ENCODE results near the gene CGB1.

Gene CGB1

DNA sequence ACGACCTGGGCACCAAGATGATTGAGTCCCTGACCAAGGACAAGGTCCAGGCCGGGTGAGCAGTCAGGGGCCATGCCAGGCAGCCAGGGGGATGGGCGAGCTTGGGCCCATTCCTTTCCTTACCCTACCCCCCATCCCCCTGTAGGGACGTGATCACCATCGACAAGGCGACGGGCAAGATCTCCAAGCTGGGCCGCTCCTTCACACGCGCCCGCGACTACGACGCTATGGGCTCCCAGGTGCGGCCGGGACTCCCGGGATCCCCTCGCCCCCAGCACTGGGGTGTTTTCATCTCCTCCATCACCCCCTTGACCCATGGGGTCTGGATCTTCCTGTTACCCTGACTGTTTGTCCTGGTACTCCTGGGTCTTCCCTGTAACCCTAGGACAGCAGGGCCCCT is 26.9 kb downstream of the CGB1 start:
- TF ChIP-seq, protein P1, sequence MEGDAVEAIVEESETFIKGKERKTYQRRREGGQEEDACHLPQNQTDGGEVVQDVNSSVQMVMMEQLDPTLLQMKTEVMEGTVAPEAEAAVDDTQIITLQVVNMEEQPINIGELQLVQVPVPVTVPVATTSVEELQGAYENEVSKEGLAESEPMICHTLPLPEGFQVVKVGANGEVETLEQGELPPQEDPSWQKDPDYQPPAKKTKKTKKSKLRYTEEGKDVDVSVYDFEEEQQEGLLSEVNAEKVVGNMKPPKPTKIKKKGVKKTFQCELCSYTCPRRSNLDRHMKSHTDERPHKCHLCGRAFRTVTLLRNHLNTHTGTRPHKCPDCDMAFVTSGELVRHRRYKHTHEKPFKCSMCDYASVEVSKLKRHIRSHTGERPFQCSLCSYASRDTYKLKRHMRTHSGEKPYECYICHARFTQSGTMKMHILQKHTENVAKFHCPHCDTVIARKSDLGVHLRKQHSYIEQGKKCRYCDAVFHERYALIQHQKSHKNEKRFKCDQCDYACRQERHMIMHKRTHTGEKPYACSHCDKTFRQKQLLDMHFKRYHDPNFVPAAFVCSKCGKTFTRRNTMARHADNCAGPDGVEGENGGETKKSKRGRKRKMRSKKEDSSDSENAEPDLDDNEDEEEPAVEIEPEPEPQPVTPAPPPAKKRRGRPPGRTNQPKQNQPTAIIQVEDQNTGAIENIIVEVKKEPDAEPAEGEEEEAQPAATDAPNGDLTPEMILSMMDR (IDR thresholded peaks at IDR 0.05; ENCODE audit: extremely low read depth, insufficient read depth, missing control alignments) = no peak

DNA sequence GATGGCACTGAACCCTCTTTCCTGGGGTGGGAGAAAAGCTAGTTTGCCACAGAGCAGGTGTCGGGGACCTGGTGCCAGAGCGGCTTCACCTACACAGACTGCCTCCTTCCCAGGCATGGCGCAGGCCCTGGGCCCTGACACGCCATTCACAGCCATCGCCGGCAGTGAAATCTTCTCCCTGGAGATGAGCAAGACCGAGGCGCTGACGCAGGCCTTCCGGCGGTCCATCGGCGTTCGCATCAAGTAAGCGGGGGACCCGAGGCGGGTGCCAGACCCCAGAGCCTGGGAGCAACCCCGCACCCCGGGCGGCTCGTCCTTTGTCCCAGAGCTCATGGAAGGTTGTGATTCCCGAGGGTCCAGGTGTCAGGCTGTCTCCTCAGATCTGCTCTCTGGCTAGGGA is 29.8 kb downstream of the CGB1 start:
- in situ Hi-C loops (cut with MboI; ENCODE audit: low pct_unique_long_range_greater_than_20kb, low sequenced_read_pairs, unreplicated experiment) = no loop called here
- no peak for DNase-seq (ENCODE audit: low spot score)
- TF ChIP-seq, protein P1 (IDR thresholded peaks at IDR 0.05; ENCODE audit: extremely low read depth, insufficient read depth, missing control alignments) = no peak

More for the DNA sequence above, 26.9 kb downstream of the CGB1 start:
- no peak for DNase-seq (ENCODE audit: low spot score)
- in situ Hi-C loops (cut with MboI; ENCODE audit: low pct_unique_long_range_greater_than_20kb, low sequenced_read_pairs, unreplicated experiment) = no loop called here

GRCh38 chr19:49004964-49005614 is 31.6 kb downstream of the CGB1 start:
- TF ChIP-seq, protein P1 (IDR thresholded peaks at IDR 0.05; ENCODE audit: extremely low read depth, insufficient read depth, missing control alignments) = no peak
- DNase-seq (ENCODE audit: low spot score) = no peak
- in situ Hi-C loops (cut with MboI; ENCODE audit: low pct_unique_long_range_greater_than_20kb, low sequenced_read_pairs, unreplicated experiment) = no loop called here

DNA sequence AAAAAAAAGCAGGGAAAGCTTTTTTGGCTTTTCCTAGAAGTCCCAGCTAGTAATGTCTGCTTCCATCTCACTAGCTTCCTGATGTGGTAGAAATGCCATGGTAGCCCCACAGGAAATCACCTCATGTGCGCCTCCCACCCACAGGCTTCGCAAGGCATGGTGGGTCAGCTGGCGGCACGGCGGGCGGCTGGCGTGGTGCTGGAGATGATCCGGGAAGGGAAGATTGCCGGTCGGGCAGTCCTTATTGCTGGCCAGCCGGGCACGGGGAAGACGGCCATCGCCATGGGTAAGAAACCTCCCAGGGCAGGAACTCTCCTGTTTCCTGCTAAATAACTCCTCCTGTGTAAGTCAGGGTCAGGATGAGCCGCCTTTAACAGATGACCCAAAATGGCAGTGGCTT is 32.6 kb downstream of the CGB1 start:
- DNase-seq (ENCODE audit: low spot score) = no peak
- TF ChIP-seq, protein P1 (IDR thresholded peaks at IDR 0.05; ENCODE audit: extremely low read depth, insufficient read depth, missing control alignments) = no peak
- in situ Hi-C loops (cut with MboI; ENCODE audit: low pct_unique_long_range_greater_than_20kb, low sequenced_read_pairs, unreplicated experiment) = no loop called here

- DNase-seq (ENCODE audit: low spot score) = peak; percentile 67
- in situ Hi-C loops (cut with MboI; ENCODE audit: low pct_unique_long_range_greater_than_20kb, low sequenced_read_pairs, unreplicated experiment) = no loop called here
Measured at GRCh38 chr19:48999481-49000325, 37.0 kb downstream of the CGB1 start.

DNA sequence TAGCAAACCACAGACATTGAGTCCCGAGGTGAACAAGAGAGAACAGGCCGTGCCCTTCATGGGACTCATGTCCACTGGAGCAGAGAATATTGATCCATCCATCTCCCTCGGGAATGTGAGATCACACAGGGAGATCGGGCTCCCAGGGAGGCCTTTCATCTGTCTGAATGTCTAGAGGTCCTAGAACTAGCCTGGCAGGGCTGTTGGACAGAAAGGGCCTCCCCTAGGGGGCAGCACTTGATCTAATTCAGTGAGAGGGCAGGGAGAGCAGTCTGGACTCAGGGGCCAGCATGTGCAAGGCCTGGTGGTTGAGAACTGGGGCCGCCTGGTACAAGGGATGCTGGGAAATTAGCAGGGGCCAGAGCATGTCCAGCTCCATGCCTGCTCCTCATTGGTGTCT is 38.7 kb downstream of the CGB1 start:
- DNase-seq (ENCODE audit: low spot score) = no peak
- in situ Hi-C loops (cut with MboI; ENCODE audit: low pct_unique_long_range_greater_than_20kb, low sequenced_read_pairs, unreplicated experiment) = no loop called here
- TF ChIP-seq, protein P1 (IDR thresholded peaks at IDR 0.05; ENCODE audit: extremely low read depth, insufficient read depth, missing control alignments) = peak; percentile 71

More at GRCh38 chr19:48999481-49000325, 37.0 kb downstream of the CGB1 start:
- TF ChIP-seq, protein P1 (IDR thresholded peaks at IDR 0.05; ENCODE audit: extremely low read depth, insufficient read depth, missing control alignments) = peak; percentile 78
